SK-MEL-5 (cell line): Measurements from ENCODE around the gene KLF17. TPM values are rescaled to one million over a fixed set of nuclear protein-coding genes. Genes with fewer than 3 reads are reported as not detected.
"Not testable (repeated sequence)": the region's sequence is repeated elsewhere in the genome, so short reads cannot be mapped to it uniquely, and the experiment has no call there.

Source experiments
- DNase-seq: peaks from one replicate; pipeline ENCODE4 v3.0.0-alpha.2; 2016; ENCODE audit warnings: low read depth, low spot score
- in situ Hi-C: cut with HindIII; loops from 2 replicates; pipeline ENCODE4 v1.10.0; 2016; ENCODE audit warnings: low sequenced_read_pairs, high pct_unique_total_duplicates, low pct_unique_long_range_greater_than_20kb
- total RNA-seq: library from RNA; depleted of rRNA; stranded (reverse); fragments of >200 nt; shearing (Covaris generic); gene quantifications from 2 replicates; pipeline ENCODE4 v1.2.3, GENCODE V29; 2014

The KLF17 gene
- total RNA-seq, 1 experiment from 2014 or later = not detected

GRCh38 chr1:44101328-44101727 lies 17.3 kb upstream of the KLF17 start:
- in situ Hi-C loops = no loop called here
- DNase-seq = peak; percentile 3

GRCh38 chr1:44103270-44104131 lies 15.1 kb upstream of the KLF17 start:
- DNase-seq = peak; percentile 41
- in situ Hi-C loops = no loop called here

GRCh38 chr1:44105810-44106209 lies 12.8 kb upstream of the KLF17 start:
- no peak for DNase-seq
- in situ Hi-C loops = no loop called here

- in situ Hi-C loops = no loop called here
- no peak for DNase-seq
Measured at GRCh38 chr1:44108241-44108640, 10.4 kb upstream of the KLF17 start.

GRCh38 chr1:44108971-44109370 lies 9.7 kb upstream of the KLF17 start:
- DNase-seq = no peak
- in situ Hi-C loops = no loop called here

- in situ Hi-C loops = no loop called here
Measured at GRCh38 chr1:44110916-44111315, 7.7 kb upstream of the KLF17 start.

GRCh38 chr1:44111861-44112260 lies 6.8 kb upstream of the KLF17 start:
- DNase-seq = no peak
- in situ Hi-C loops = no loop called here

More at GRCh38 chr1:44110916-44111315, 7.7 kb upstream of the KLF17 start:
- no peak for DNase-seq

- in situ Hi-C loops = no loop called here
- no peak for DNase-seq
Measured at GRCh38 chr1:44112486-44112885, 6.1 kb upstream of the KLF17 start.

- no peak for DNase-seq
- in situ Hi-C loops = no loop called here
Measured at GRCh38 chr1:44113095-44113609, 5.5 kb upstream of the KLF17 start.

GRCh38 chr1:44114098-44114497 lies 4.5 kb upstream of the KLF17 start:
- in situ Hi-C loops = no loop called here
- DNase-seq = no peak

- in situ Hi-C loops = not testable (repeated sequence)
Measured at GRCh38 chr1:44117272-44117671, 1.3 kb upstream of the KLF17 start.

GRCh38 chr1:44119525-44119924 lies 904 bp downstream of the KLF17 start:
- in situ Hi-C loops = no loop called here
- DNase-seq = no peak

More at GRCh38 chr1:44117272-44117671, 1.3 kb upstream of the KLF17 start:
- not testable (repeated sequence) for DNase-seq

- DNase-seq = no peak
Measured at GRCh38 chr1:44120398-44120949, 1.9 kb downstream of the KLF17 start.

GRCh38 chr1:44129616-44130500 lies 11.2 kb downstream of the KLF17 start:
- in situ Hi-C loops = no loop called here
- DNase-seq = no peak

More at GRCh38 chr1:44120398-44120949, 1.9 kb downstream of the KLF17 start:
- in situ Hi-C loops = no loop called here

- DNase-seq = no peak
- in situ Hi-C loops = no loop called here
Measured at GRCh38 chr1:44131411-44131810, 12.8 kb downstream of the KLF17 start.

GRCh38 chr1:44134071-44134920 lies 15.7 kb downstream of the KLF17 start:
- DNase-seq = no peak
- in situ Hi-C loops = no loop called here

GRCh38 chr1:44135886-44136285 lies 17.3 kb downstream of the KLF17 start:
- in situ Hi-C loops = no loop called here
- DNase-seq = no peak
